Right cardiac atrium (tissue), 5 donors: ENCODE data around the gene TBC1D22A. TPM values are rescaled to one million over a fixed set of nuclear protein-coding genes. Genes with fewer than 3 reads are reported as not detected.
"Not testable (repeated sequence)": the region's sequence is repeated elsewhere in the genome, so short reads cannot be mapped to it uniquely, and the experiment has no call there.

ENCODE experiments used
- ATAC-seq, 2 donors: fragments of 200-7000 bp; cut with Tn5 transposase; one replicate each; pipeline versions ENCODE4 v1.8.0 to v1.9.1; 2020; ENCODE audit warnings: moderate library complexity in 2 of 2, mild to moderate bottlenecking in 1 of 2
- DNase-seq, 3 donors: peaks; one replicate each; pipeline ENCODE4 v3.0.0-alpha.2; 2020
- H3K27ac ChIP-seq: one replicate; pipeline ENCODE4 v1.5.1; 2013; ENCODE audit warnings: mild to moderate bottlenecking, low read length, control low read depth, moderate library complexity
- H3K27me3 ChIP-seq: one replicate; pipeline ENCODE4 v1.6.1; 2013; ENCODE audit not compliant: control insufficient read depth, insufficient read depth
- H3K4me1 ChIP-seq: one replicate; pipeline ENCODE4 v1.6.1; 2013; ENCODE audit warnings: low read length; ENCODE audit not compliant: control insufficient read depth, insufficient read depth
- H3K4me3 ChIP-seq: one replicate; pipeline ENCODE4 v1.5.1; 2013; ENCODE audit warnings: low read length, control low read depth
- H3K9me3 ChIP-seq: one replicate; pipeline ENCODE4 v1.6.1; 2013; ENCODE audit warnings: low read length; ENCODE audit not compliant: control insufficient read depth
- WGBS: extraction: QIAGEN DNeasy Blood & Tissue Kit; methylation state at CpG from one replicate; pipeline ENCODE4 v1.1.7; 2013; 5-methylcytosine and 5-hydroxymethylcytosine counted together
- intact Hi-C, 4 donors: fragments of 100-400 bp; cut with DNase I; formaldehyde crosslinking; loops; one replicate each; pipeline versions ENCODE4 v1.11.0 to v1.14.0; 2022 to 2023
- polyA plus RNA-seq: library from polyadenylated mRNA; stranded (reverse); fragments of 200-250 nt; gene quantifications from one replicate; pipeline ENCODE4 v1.2.3, GENCODE V29; 2013
- total RNA-seq, 4 donors: library from RNA; stranded (reverse); fragmentation: NEBNext Ultra II Directional; extraction: Animal tissue kit (Norgen Biotek cat#: 25700); gene quantifications; one replicate each; pipeline ENCODE4 v1.2.1, GENCODE V29; 2021
- donor health status: healthy with polysubstance abuse.
- donor health status: DM: no; HTN: yes; CAD: no.
- donor health status: DM: no; HTN: no; CAD: no.
- donor health status: DM: no; HTN: yes; CAD: no; lungs with severe emphysema.
- donor health status: DM: yes; HTN: yes; CAD: no.

Gene TBC1D22A
- total and polyA plus RNA-seq, 5 donors = 12.0 to 17.3 (median 15.7) TPM

GRCh38 chr22:47167921-47168320 is 405.5 kb downstream of the TBC1D22A start:
- 98% methylated on average over 6 of the region's 6 CpGs for WGBS
- DNase-seq, H3K27ac ChIP-seq, intact Hi-C loops, H3K27me3 ChIP-seq, ATAC-seq, H3K4me3 ChIP-seq, H3K4me1 ChIP-seq, H3K9me3 ChIP-seq: not testable (repeated sequence)

- Histone ChIP-seq H3K9me3 (no peaks in the 10 kb centered on the region), H3K27me3 (no peaks in the 10 kb centered on the region), H3K4me1 (no peaks in the 10 kb centered on the region), H3K4me3 (no peak overlapping the region), H3K27ac (no peak overlapping the region)
- intact Hi-C loops = no loop called here
- 96% methylated on average over 14 of the region's 14 CpGs for WGBS
- peak in 1 of 3 donors; percentile 22 for DNase-seq
- no peak for ATAC-seq
Measured at GRCh38 chr22:47168441-47168840, 406.0 kb downstream of the TBC1D22A start.

GRCh38 chr22:47168900-47169800 is 406.7 kb downstream of the TBC1D22A start:
- DNase-seq = peak in 2 of 3 donors; percentile 40 to 53
- no peak overlapping the region for H3K4me3 ChIP-seq
- intact Hi-C loops = no loop called here
- no peak overlapping the region for H3K27ac ChIP-seq
- no peak for ATAC-seq
- no peaks in the 10 kb centered on the region for H3K4me1 ChIP-seq
- H3K9me3 ChIP-seq = no peaks in the 10 kb centered on the region
- 90% methylated on average over 25 of the region's 25 CpGs for WGBS
- H3K27me3 ChIP-seq = no peaks in the 10 kb centered on the region

- Histone ChIP-seq H3K4me1 (no peaks in the 10 kb centered on the region), H3K9me3 (no peaks in the 10 kb centered on the region), H3K27ac (no peak overlapping the region), H3K27me3 (no peaks in the 10 kb centered on the region), H3K4me3 (no peak overlapping the region)
- WGBS = 95% methylated on average over 9 of the region's 9 CpGs
- no peak for ATAC-seq
- peak in 1 of 3 donors; percentile 45 for DNase-seq
- intact Hi-C loops = no loop called here
Measured at GRCh38 chr22:47169801-47170140, 407.3 kb downstream of the TBC1D22A start.

GRCh38 chr22:47170511-47171440 is 408.3 kb downstream of the TBC1D22A start:
- H3K4me1 ChIP-seq, ATAC-seq, intact Hi-C loops, H3K27ac ChIP-seq, H3K9me3 ChIP-seq, H3K27me3 ChIP-seq, H3K4me3 ChIP-seq: not testable (repeated sequence)
- 83% methylated on average over 21 of the region's 21 CpGs for WGBS
- DNase-seq = peak in 1 of 3 donors; percentile 18

- peak in 2 of 3 donors; percentile 56 to 65 for DNase-seq
- WGBS = 89% methylated on average over 20 of the region's 20 CpGs
- intact Hi-C loops = no loop called here
Measured at GRCh38 chr22:47171441-47172221, 409.2 kb downstream of the TBC1D22A start.

GRCh38 chr22:47172771-47173534 is 410.5 kb downstream of the TBC1D22A start:
- Histone ChIP-seq H3K4me3 (no peak overlapping the region), H3K27me3 (no peaks in the 10 kb centered on the region), H3K27ac (no peak overlapping the region), H3K4me1 (no peaks in the 10 kb centered on the region), H3K9me3 (no peaks in the 10 kb centered on the region)
- 93% methylated on average over 21 of the region's 21 CpGs for WGBS
- ATAC-seq = no peak
- intact Hi-C loops = no loop called here
- peak in 1 of 3 donors; percentile 35 for DNase-seq

More at GRCh38 chr22:47171441-47172221, 409.2 kb downstream of the TBC1D22A start:
- H3K9me3 ChIP-seq = no peaks in the 10 kb centered on the region
- H3K4me1 ChIP-seq = no peaks in the 10 kb centered on the region
- H3K4me3 ChIP-seq = no peak overlapping the region
- H3K27ac ChIP-seq = no peak overlapping the region
- no peak for ATAC-seq
- no peaks in the 10 kb centered on the region for H3K27me3 ChIP-seq

- ATAC-seq = no peak
- WGBS = 89% methylated on average over 17 of the region's 17 CpGs
- no peaks in the 10 kb centered on the region for H3K9me3 ChIP-seq
- DNase-seq = peak in 2 of 3 donors; percentile 27 to 42
- intact Hi-C loops = no loop called here
- H3K27ac ChIP-seq = no peak overlapping the region
- no peaks in the 10 kb centered on the region for H3K4me1 ChIP-seq
- H3K27me3 ChIP-seq = no peaks in the 10 kb centered on the region
- H3K4me3 ChIP-seq = no peak overlapping the region
Measured at GRCh38 chr22:47173535-47174021, 411.1 kb downstream of the TBC1D22A start.

GRCh38 chr22:47174096-47174495 is 411.6 kb downstream of the TBC1D22A start:
- DNase-seq (peak in 2 of 3 donors; percentile 36 to 49), ATAC-seq (no peak)
- Histone ChIP-seq H3K9me3 (no peaks in the 10 kb centered on the region), H3K4me1 (no peaks in the 10 kb centered on the region), H3K27ac (no peak overlapping the region), H3K4me3 (no peak overlapping the region), H3K27me3 (no peaks in the 10 kb centered on the region)
- intact Hi-C loops = no loop called here
- 96% methylated on average over 21 of the region's 21 CpGs for WGBS

GRCh38 chr22:47174671-47175112 is 412.2 kb downstream of the TBC1D22A start:
- Histone ChIP-seq H3K9me3 (no peaks in the 10 kb centered on the region), H3K27me3 (no peaks in the 10 kb centered on the region), H3K4me3 (no peak overlapping the region), H3K4me1 (no peaks in the 10 kb centered on the region), H3K27ac (no peak overlapping the region)
- DNase-seq (peak; percentile 10 to 53 (median 45)), ATAC-seq (peak; percentile 5 to 9)
- intact Hi-C loops = no loop called here
- 82% methylated on average over 14 of the region's 14 CpGs for WGBS
